A172 (cell line): Measurements from ENCODE around the gene STIM2. TPM values are rescaled to one million over a fixed set of nuclear protein-coding genes. Genes with fewer than 3 reads are reported as not detected.
"Not testable (repeated sequence)": the region's sequence is repeated elsewhere in the genome, so short reads cannot be mapped to it uniquely, and the experiment has no call there.

Experiments
- DNase-seq: peaks from one replicate; pipeline ENCODE4 v3.0.0-alpha.2; 2015; ENCODE audit warnings: low spot score
- total RNA-seq: library from RNA; depleted of rRNA; stranded (reverse); fragments of >200 nt; shearing (Covaris generic); gene quantifications from 2 replicates; pipeline ENCODE4 v1.2.3, GENCODE V29; 2014; rRNA removed

STIM2 gene
- 10.0 and 12.4 TPM in 2 replicates for total RNA-seq

GRCh38 chr4:26860157-26860921, at the start of gene STIM2:
Gene STIM2 (plus strand): TSS chr4:26860841.
- peak; percentile 88 for DNase-seq

GRCh38 chr4:26811571-26811970, 49.1 kb upstream of the STIM2 start:
- not testable (repeated sequence) for DNase-seq

GRCh38 chr4:26812049-26812714, 48.5 kb upstream of the STIM2 start:
- no peak for DNase-seq

GRCh38 chr4:26813698-26814097, 46.9 kb upstream of the STIM2 start:
- DNase-seq: no peak

GRCh38 chr4:26815199-26815598, 45.4 kb upstream of the STIM2 start:
- no peak for DNase-seq

GRCh38 chr4:26815706-26816105, 44.9 kb upstream of the STIM2 start:
- DNase-seq: no peak

- no peak for DNase-seq
Measured at GRCh38 chr4:26819026-26819425, 41.6 kb upstream of the STIM2 start.

- DNase-seq: no peak
Measured at GRCh38 chr4:26819478-26820095, 41.1 kb upstream of the STIM2 start.

GRCh38 chr4:26820346-26820745, 40.3 kb upstream of the STIM2 start:
- no peak for DNase-seq

- DNase-seq: no peak
Measured at GRCh38 chr4:26821031-26821430, 39.6 kb upstream of the STIM2 start.

GRCh38 chr4:26821677-26822503, 38.8 kb upstream of the STIM2 start:
- DNase-seq: no peak

GRCh38 chr4:26822546-26822945, 38.1 kb upstream of the STIM2 start:
- DNase-seq: no peak

GRCh38 chr4:26822974-26823373, 37.7 kb upstream of the STIM2 start:
- not testable (repeated sequence) for DNase-seq

GRCh38 chr4:26823583-26823982, 37.1 kb upstream of the STIM2 start:
- no peak for DNase-seq

- no peak for DNase-seq
Measured at GRCh38 chr4:26824667-26825066, 36.0 kb upstream of the STIM2 start.

GRCh38 chr4:26826721-26827120, 33.9 kb upstream of the STIM2 start:
- DNase-seq: no peak

GRCh38 chr4:26827336-26827735, 33.3 kb upstream of the STIM2 start:
- not testable (repeated sequence) for DNase-seq

- DNase-seq: no peak
Measured at GRCh38 chr4:26827798-26828197, 32.8 kb upstream of the STIM2 start.

GRCh38 chr4:26829018-26829417, 31.6 kb upstream of the STIM2 start:
- DNase-seq: no peak

- no peak for DNase-seq
Measured at GRCh38 chr4:26830033-26830432, 30.6 kb upstream of the STIM2 start.

GRCh38 chr4:26830701-26831100, 29.9 kb upstream of the STIM2 start:
- DNase-seq: no peak

GRCh38 chr4:26836539-26836938, 24.1 kb upstream of the STIM2 start:
- no peak for DNase-seq
